ENCODE results near the gene EMCN.

The EMCN gene

GRCh38 chr4:100424376-100424775 lies 93.4 kb downstream of the EMCN start:
- DNase-seq (ENCODE audit: low read depth): no peak
- no peak for TF ChIP-seq CTCF (conservative IDR thresholded peaks at IDR 0.05; ENCODE audit: low read depth, low read length)
- no peak overlapping the region for H3K4me3 ChIP-seq (ENCODE audit: low read length)

GRCh38 chr4:100422894-100423293 lies 94.9 kb downstream of the EMCN start:
- DNase-seq (ENCODE audit: low read depth): no peak
- no peak for TF ChIP-seq CTCF (conservative IDR thresholded peaks at IDR 0.05; ENCODE audit: low read depth, low read length)
- no peak overlapping the region for H3K4me3 ChIP-seq (ENCODE audit: low read length)

- peak; percentile 61 for TF ChIP-seq CTCF (conservative IDR thresholded peaks at IDR 0.05; ENCODE audit: low read depth, low read length)
- H3K4me3 ChIP-seq (ENCODE audit: low read length): no peak overlapping the region
- peak; percentile 11 for DNase-seq (ENCODE audit: low read depth)
Measured at GRCh38 chr4:100421361-100421978, 96.4 kb downstream of the EMCN start.

- no peak overlapping the region for H3K4me3 ChIP-seq (ENCODE audit: low read length)
- no peak for DNase-seq (ENCODE audit: low read depth)
- no peak for TF ChIP-seq CTCF (conservative IDR thresholded peaks at IDR 0.05; ENCODE audit: low read depth, low read length)
Measured at GRCh38 chr4:100420571-100420970, 97.3 kb downstream of the EMCN start.

- no peak for DNase-seq (ENCODE audit: low read depth)
- TF ChIP-seq CTCF (conservative IDR thresholded peaks at IDR 0.05; ENCODE audit: low read depth, low read length): no peak
- H3K4me3 ChIP-seq (ENCODE audit: low read length): no peak overlapping the region
Measured at GRCh38 chr4:100417565-100417964, 100.3 kb downstream of the EMCN start.

GRCh38 chr4:100414016-100414790 lies 103.6 kb downstream of the EMCN start:
- no peak for DNase-seq (ENCODE audit: low read depth)
- H3K4me3 ChIP-seq (ENCODE audit: low read length): no peak overlapping the region
- no peak for TF ChIP-seq CTCF (conservative IDR thresholded peaks at IDR 0.05; ENCODE audit: low read depth, low read length)

GRCh38 chr4:100391863-100392262 lies 126.0 kb downstream of the EMCN start:
- no peak for DNase-seq (ENCODE audit: low read depth)
- TF ChIP-seq CTCF (conservative IDR thresholded peaks at IDR 0.05; ENCODE audit: low read depth, low read length): no peak
- H3K4me3 ChIP-seq (ENCODE audit: low read length): no peak overlapping the region

Measured in retinal pigment epithelial cell (primary cell).